H1 (cell line): Measurements from ENCODE around the gene AEBP1. TPM values are rescaled to one million over a fixed set of nuclear protein-coding genes. Genes with fewer than 3 reads are reported as not detected.

Experiments
- CTCF ChIA-PET: fragments of 300-600 bp; sonication (Branson Sonifier 250); formaldehyde crosslinking; loops from one replicate; lab custom pipeline; 2021; ENCODE audit not compliant: partially characterized antibody; lab: Charles Lee
- POLR2A ChIA-PET: fragments of 300-600 bp; sonication (Branson Sonifier 250); formaldehyde crosslinking; loops from one replicate; lab custom pipeline; 2021; ENCODE audit warnings: inconsistent platforms; ENCODE audit not compliant: partially characterized antibody; lab: Charles Lee
- DNase-seq, 2 experiments: peaks; one replicate each; pipeline versions ENCODE4 v3.0.0 to v3.0.0-alpha.2; 2010 to 2022; ENCODE audit warnings: low spot score in 2 of 2, low read depth in 1 of 2, mixed read lengths in 1 of 2
- FAIRE-seq: peaks from 2 replicates; lab custom pipeline; 2011; peaks lifted over from hg19 to GRCh38; lab: Jason Lieb, UNC
- H2AFZ ChIP-seq: 2 replicates; pipeline ENCODE4 v1.8.1; 2012; ENCODE audit warnings: low read length, inconsistent platforms
- H2AK5ac ChIP-seq: 2 replicates; pipeline ENCODE4 v1.6.1; 2013; ENCODE audit warnings: low read depth, low read length
- H2BK120ac ChIP-seq: replicated peaks from 2 replicates; pipeline ENCODE3; 2013; ENCODE audit warnings: low read depth, low read length, inconsistent platforms
- H2BK12ac ChIP-seq: 2 replicates; pipeline ENCODE4 v1.6.1; 2013; ENCODE audit warnings: low read depth, low read length
- H2BK15ac ChIP-seq: 2 replicates; pipeline ENCODE4 v1.6.1; 2013; ENCODE audit warnings: low read length
- H2BK20ac ChIP-seq: 2 replicates; pipeline ENCODE4 v1.6.1; 2013; ENCODE audit warnings: low read length
- H2BK5ac ChIP-seq: 2 replicates; pipeline ENCODE4 v1.6.1; 2013; ENCODE audit warnings: low read depth, low read length
- H3K14ac ChIP-seq: 2 replicates; pipeline ENCODE4 v1.6.1; 2013; ENCODE audit warnings: inconsistent platforms; ENCODE audit not compliant: insufficient read length
- H3K18ac ChIP-seq: 2 replicates; pipeline ENCODE4 v1.6.1; 2013; ENCODE audit warnings: low read length; ENCODE audit errors: extremely low read depth
- H3K23ac ChIP-seq: 2 replicates; pipeline ENCODE4 v1.6.1; 2013; ENCODE audit warnings: inconsistent platforms; ENCODE audit not compliant: insufficient read length
- H3K23me2 ChIP-seq: 2 replicates; pipeline ENCODE4 v1.6.1; 2013; ENCODE audit warnings: low read depth, low read length
- H3K27ac ChIP-seq: 2 replicates; pipeline ENCODE4 v1.6.1; 2011; ENCODE audit warnings: low read depth, low read length, inconsistent platforms
- H3K27me3 ChIP-seq, 4 experiments: replicated peaks in 1 of 4; 1 replicate in 1 of 4; 2 replicates in 3 of 4; pipeline versions ENCODE4 v1.6.1 to v1.8.1; 2011 to 2013; ENCODE audit warnings: low read length in 3 of 4, mild to moderate bottlenecking in 3 of 4, inconsistent platforms in 2 of 4, mixed read lengths in 2 of 4, moderate library complexity in 1 of 4; ENCODE audit not compliant: control insufficient read depth in 3 of 4, insufficient read depth in 3 of 4; ENCODE audit errors: extremely low read depth in 1 of 4
- H3K36me3 ChIP-seq, 4 experiments: 2 replicates each; pipeline versions ENCODE4 v1.6.1 to v1.8.1; 2011 to 2013; ENCODE audit warnings: mild to moderate bottlenecking in 4 of 4, low read length in 3 of 4, moderate library complexity in 2 of 4, control low read depth in 1 of 4, inconsistent platforms in 1 of 4; ENCODE audit not compliant: insufficient read depth in 4 of 4, control insufficient read depth in 2 of 4
- H3K4ac ChIP-seq: replicated peaks from 2 replicates; pipeline ENCODE3; 2013; ENCODE audit warnings: low read length, low read depth, mixed read lengths, inconsistent platforms; ENCODE audit not compliant: insufficient read length
- H3K4me1 ChIP-seq, 4 experiments: replicated peaks in 1 of 4; 1 replicate in 1 of 4; 2 replicates in 3 of 4; pipeline versions ENCODE4 v1.6.1 to v1.8.1; 2011 to 2013; ENCODE audit warnings: low read length in 3 of 4, inconsistent platforms in 2 of 4, mixed read lengths in 1 of 4; ENCODE audit not compliant: insufficient read depth in 4 of 4, control insufficient read depth in 3 of 4
- H3K4me2 ChIP-seq, 2 experiments: 2 replicates each; pipeline versions ENCODE4 v1.6.1 to v1.8.1; 2011 to 2013; ENCODE audit warnings: low read depth in 2 of 2, low read length in 2 of 2, control low read depth in 1 of 2, inconsistent platforms in 1 of 2, mild to moderate bottlenecking in 1 of 2; ENCODE audit not compliant: insufficient read depth in 1 of 2
- H3K4me3 ChIP-seq, 4 experiments: fragments of 200-600, 300-600 bp in 1 of 4; sonication (generic), shearing (Covaris generic), sonication (Bioruptor Twin) in 1 of 4; 2 replicates each; pipeline versions ENCODE4 v1.5.1 to v1.8.1; 2011 to 2016; ENCODE audit warnings: low read length in 4 of 4, low read depth in 3 of 4, control low read depth in 2 of 4, inconsistent platforms in 2 of 4, mild to moderate bottlenecking in 2 of 4, mixed read lengths in 1 of 4, moderate library complexity in 1 of 4; ENCODE audit not compliant: insufficient read depth in 2 of 4; ENCODE audit errors: extremely low read depth in 1 of 4
- H3K56ac ChIP-seq: replicated peaks from 2 replicates; pipeline ENCODE3; 2013; ENCODE audit warnings: low read depth, mild to moderate bottlenecking, mixed read lengths, low read length, inconsistent platforms; ENCODE audit not compliant: insufficient read length
- H3K79me1 ChIP-seq: 2 replicates; pipeline ENCODE4 v1.6.1; 2013; ENCODE audit warnings: low read depth, low read length, control low read depth
- H3K79me2 ChIP-seq, 2 experiments: 2 replicates each; pipeline versions ENCODE4 v1.6.1 to v1.8.1; 2012 to 2013; ENCODE audit warnings: low read length in 2 of 2, mild to moderate bottlenecking in 2 of 2, inconsistent platforms in 1 of 2; ENCODE audit not compliant: insufficient read depth in 2 of 2, control insufficient read depth in 1 of 2
- H3K9ac ChIP-seq, 4 experiments: replicated peaks in 1 of 4; 1 replicate in 1 of 4; 2 replicates in 3 of 4; pipeline versions ENCODE4 v1.6.1 to v1.8.1; 2011 to 2013; ENCODE audit warnings: low read depth in 3 of 4, low read length in 3 of 4, control low read depth in 2 of 4, mild to moderate bottlenecking in 2 of 4, moderate library complexity in 2 of 4, inconsistent platforms in 1 of 4; ENCODE audit errors: extremely low read depth in 1 of 4
- H3K9me3 ChIP-seq, 2 experiments: 2 replicates each; pipeline versions ENCODE4 v1.6.1 to v1.8.1; 2012 to 2013; ENCODE audit warnings: mild to moderate bottlenecking in 2 of 2, moderate library complexity in 2 of 2, control low read depth in 1 of 2, inconsistent platforms in 1 of 2, low read depth in 1 of 2, low read length in 1 of 2, mixed read lengths in 1 of 2; ENCODE audit not compliant: insufficient read depth in 2 of 2
- H4K20me1 ChIP-seq, 2 experiments: replicated peaks in 1 of 2; 2 replicates each; pipeline versions ENCODE3 to v1.8.1; 2011 to 2013; ENCODE audit warnings: inconsistent platforms in 2 of 2, low read length in 2 of 2, mild to moderate bottlenecking in 1 of 2; ENCODE audit not compliant: insufficient read depth in 2 of 2, control insufficient read depth in 1 of 2
- H4K5ac ChIP-seq: 2 replicates; pipeline ENCODE4 v1.6.1; 2013; ENCODE audit warnings: low read length, low read depth, mixed read lengths, inconsistent platforms; ENCODE audit not compliant: insufficient read length
- H4K8ac ChIP-seq: 2 replicates; pipeline ENCODE4 v1.8.0; 2013; ENCODE audit warnings: mild to moderate bottlenecking, moderate library complexity, low read length, inconsistent platforms; ENCODE audit not compliant: insufficient read depth; ENCODE audit errors: extremely low read depth
- H4K91ac ChIP-seq: replicated peaks from 2 replicates; pipeline ENCODE3; 2013; ENCODE audit warnings: low read length, mixed read lengths, inconsistent platforms; ENCODE audit not compliant: insufficient read length
- EGR1 ChIP-seq: IDR thresholded peaks from 2 replicates; pipeline ENCODE4 v1.6.1; 2011; ENCODE audit warnings: low read depth, low read length, borderline replicate concordance
- HDAC2 ChIP-seq, 2 experiments: fragments of 300-600 bp in 1 of 2; sonication (generic) in 1 of 2; IDR thresholded peaks; 2 replicates each; pipeline ENCODE4 v1.6.1; 2011 to 2012; ENCODE audit warnings: low read depth in 2 of 2, low read length in 2 of 2, mild to moderate bottlenecking in 2 of 2, moderate library complexity in 2 of 2, borderline replicate concordance in 1 of 2, inconsistent platforms in 1 of 2
- HDAC6 ChIP-seq: IDR thresholded peaks from one replicate; pipeline ENCODE4 v1.7.1; 2012; ENCODE audit warnings: low read depth, mild to moderate bottlenecking, inconsistent platforms, low read length, moderate library complexity
- JUN ChIP-seq: IDR thresholded peaks from 2 replicates; pipeline ENCODE4 v1.6.1; 2011; ENCODE audit warnings: low read depth, mild to moderate bottlenecking, improper control_type of control experiment, low read length
- JUND ChIP-seq: IDR thresholded peaks from 2 replicates; pipeline ENCODE4 v1.6.1; 2011; ENCODE audit warnings: mild to moderate bottlenecking, improper control_type of control experiment, low read length
- MAFK ChIP-seq: IDR thresholded peaks from 2 replicates; pipeline ENCODE4 v1.6.1; 2012; ENCODE audit warnings: low read depth, mild to moderate bottlenecking, improper control_type of control experiment, low read length
- PHF8 ChIP-seq: fragments of 200-600 bp; sonication (generic); conservative IDR thresholded peaks from 2 replicates; pipeline ENCODE4 v1.7.1; 2012; ENCODE audit warnings: low read depth, mild to moderate bottlenecking, inconsistent platforms, low read length, moderate library complexity
- RAD21 ChIP-seq, 2 experiments: IDR thresholded peaks in 1 of 2; conservative IDR thresholded peaks in 1 of 2; 2 replicates each; pipeline ENCODE4 v1.6.1; 2011; ENCODE audit warnings: low read depth in 2 of 2, low read length in 2 of 2, improper control_type of control experiment in 1 of 2, inconsistent platforms in 1 of 2, mild to moderate bottlenecking in 1 of 2, moderate library complexity in 1 of 2
- RXRA ChIP-seq: IDR thresholded peaks from 2 replicates; pipeline ENCODE4 v1.6.1; 2011; ENCODE audit warnings: low read depth, mild to moderate bottlenecking, low read length, moderate library complexity; ENCODE audit not compliant: insufficient read depth
- SIN3A ChIP-seq, 2 experiments: IDR thresholded peaks in 1 of 2; conservative IDR thresholded peaks in 1 of 2; 2 replicates each; pipeline ENCODE4 v1.6.1; 2011 to 2012; ENCODE audit warnings: low read length in 2 of 2, improper control_type of control experiment in 1 of 2, low read depth in 1 of 2, mild to moderate bottlenecking in 1 of 2
- WGBS, 2 experiments: shearing (Covaris generic) in 1 of 2; methylation state at CpG; one replicate each; pipeline versions ENCODE4 v1.1.6 to v1.1.7; 2013 to 2015; ENCODE audit warnings: low lambda C conversion rate in 2 of 2, mixed read lengths in 2 of 2, inconsistent platforms in 1 of 2, low coverage in 1 of 2, missing lambda C conversion rate in 1 of 2; ENCODE audit not compliant: insufficient replicate concordance in 2 of 2, insufficient coverage in 1 of 2, insufficient read length in 1 of 2; ENCODE audit errors: extremely low coverage in 1 of 2, missing lambda C conversion rate in 1 of 2; 5-methylcytosine and 5-hydroxymethylcytosine counted together
- polyA plus RNA-seq, 7 experiments: library from polyadenylated mRNA; depleted of rRNA in 3 of 7; stranded (reverse) in 5 of 7; unstranded in 2 of 7; fragments of >200 nt in 5 of 7; fragments of 200-250 nt in 2 of 7; gene quantifications; 1 replicate in 5 of 7; 2 replicates in 1 of 7; 4 replicates in 1 of 7; pipeline versions ENCODE4 v1.2.1 to v1.2.3, GENCODE V29; 2011 to 2013; ENCODE audit warnings: missing spikeins in 2 of 7, mixed read lengths in 2 of 7
- total RNA-seq: library from RNA; stranded (reverse); fragmentation: NEBNext Ultra II Directional; extraction: Animal tissue kit (Norgen Biotek cat#: 25700); gene quantifications from 2 replicates; pipeline ENCODE4 v1.2.1, GENCODE V29; 2021

The AEBP1 gene
- total and polyA plus RNA-seq, 2 of the 8 experiments (the other 6 are each of a cell fraction or from before 2014, with no cell fraction given), result 10.4 to 41.2 TPM

DNA sequence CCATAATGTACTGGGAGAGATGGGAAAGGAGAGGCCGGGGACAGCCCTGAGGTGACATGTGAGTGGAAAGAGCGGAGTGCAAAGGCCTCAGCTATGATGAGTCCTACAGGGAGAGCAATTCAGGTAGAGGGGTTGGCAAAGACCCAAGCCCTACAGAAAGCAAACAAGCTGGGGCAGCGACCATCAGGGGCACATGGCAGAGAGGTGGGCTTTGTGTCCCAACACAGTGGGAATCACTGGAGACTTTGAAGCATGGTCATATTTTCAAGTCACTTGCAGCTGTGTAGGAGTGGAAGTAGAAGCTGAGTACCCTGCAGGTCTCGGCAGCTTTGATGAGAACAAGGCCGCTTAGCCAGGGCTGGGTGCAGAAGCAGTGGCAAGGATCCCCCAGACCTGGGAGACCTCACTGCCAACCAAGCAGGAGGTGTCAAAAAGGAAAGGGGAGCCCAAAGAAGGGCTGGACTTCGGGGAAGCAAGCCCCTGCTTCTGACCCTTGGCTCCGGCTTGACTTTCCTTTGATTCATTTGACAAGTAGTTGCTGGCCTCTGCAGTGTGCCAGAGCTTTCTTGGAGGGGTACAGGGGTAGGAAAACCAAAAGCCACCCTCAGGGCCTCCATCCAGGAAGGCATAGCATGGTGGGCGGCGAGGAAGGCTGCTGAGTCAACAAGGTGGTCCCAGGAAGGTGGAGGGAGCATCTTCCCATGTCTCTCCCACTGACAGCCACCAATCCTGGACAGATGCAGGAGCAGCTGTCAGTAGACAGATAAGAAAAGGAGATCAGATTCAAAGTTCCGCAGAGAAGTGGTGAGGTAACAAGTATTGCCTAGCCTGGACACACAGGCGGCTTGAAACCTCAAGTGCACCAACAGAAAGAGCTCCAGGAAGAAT lies 36.8 kb upstream of the AEBP1 start:
- no peak for DNase-seq
- H3K4me3 ChIP-seq, result no peak overlapping the region
- H3K79me1 ChIP-seq, result no peaks in the 10 kb centered on the region
- H3K4me2 ChIP-seq, result no peak overlapping the region
- H4K91ac ChIP-seq, result no peak overlapping the region
- no peak overlapping the region for H2BK15ac ChIP-seq
- H4K20me1 ChIP-seq, result peaks cover 5 to 7% of the 10 kb centered on the region in 2 experiments
- H3K23me2 ChIP-seq, result no peaks in the 10 kb centered on the region
- no peak overlapping the region for H3K14ac ChIP-seq
- no peak overlapping the region for H3K4ac ChIP-seq
- no peaks in the 10 kb centered on the region; a peak in 1 of 8 replicates for H3K36me3 ChIP-seq
- no peak overlapping the region for H2BK12ac ChIP-seq
- H3K56ac ChIP-seq, result no peak overlapping the region
- peaks cover 9 to 30% (median 26%) of the 10 kb centered on the region in 4 experiments for H3K4me1 ChIP-seq
- no peak overlapping the region for H2BK120ac ChIP-seq
- no peaks in the 10 kb centered on the region for H3K79me2 ChIP-seq
- H2BK20ac ChIP-seq, result no peak overlapping the region
- H2AK5ac ChIP-seq, result no peak overlapping the region
- 90% methylated on average over 11 of the region's 11 CpGs; no CpG with 5 or more reads in 1 of the 2 experiments for WGBS, 2 experiments
- H3K9me3 ChIP-seq, result no peaks in the 10 kb centered on the region
- peaks cover 0 to 3% (median 0%) of the 10 kb centered on the region in 4 experiments; a peak in 2 of 7 replicates for H3K27me3 ChIP-seq
- H4K5ac ChIP-seq, result no peak overlapping the region
- no peak overlapping the region for H3K18ac ChIP-seq
- H4K8ac ChIP-seq, result no peak overlapping the region
- no peak overlapping the region for H2AFZ ChIP-seq
- ChIA-PET CTCF (interaction anchor here (0.7 to 2.7 kb wide), 10 partner anchors 9 to 163 kb away, joined by 3 to 15 read pairs (median 3); no protein-coding TSS in a partner anchor), POLR2A (interaction anchor here (0.7 to 7.1 kb wide), 11 partner anchors 9 to 148 kb away, joined by 3 to 48 read pairs (median 4); partner anchors contain the start of gene DBNL)
- H3K23ac ChIP-seq, result no peak overlapping the region
- no peak overlapping the region for H3K27ac ChIP-seq
- H2BK5ac ChIP-seq, result no peak overlapping the region
- FAIRE-seq, result no peak
- H3K9ac ChIP-seq, result no peak overlapping the region
- no peak for TF ChIP-seq JUND
- TF ChIP-seq HDAC6, result no peak
- no peak for TF ChIP-seq HDAC2 (IDR thresholded peaks at IDR 0.05; ENCODE audit: borderline replicate concordance in 1 of 2, low read depth in 2 of 2, low read length in 2 of 2)
- no peak for TF ChIP-seq MAFK
- TF ChIP-seq PHF8, result no peak
- TF ChIP-seq JUN, result no peak
- no peak for TF ChIP-seq RAD21 (IDR thresholded peaks at IDR 0.05 in 1 of 2, conservative IDR thresholded peaks at IDR 0.05 in 1 of 2; ENCODE audit: low read depth in 2 of 2, low read length in 2 of 2)
- no peak for TF ChIP-seq RXRA
- no peak for TF ChIP-seq EGR1
- TF ChIP-seq SIN3A (conservative IDR thresholded peaks at IDR 0.05 in 1 of 2, IDR thresholded peaks at IDR 0.05 in 1 of 2; ENCODE audit: low read depth in 1 of 2, low read length in 2 of 2), result no peak
